HepG2 (cell line): ENCODE results near the gene C9orf78. TPM values are rescaled to one million over a fixed set of nuclear protein-coding genes. Genes with fewer than 3 reads are reported as not detected.

ENCODE experiments used
- ATAC-seq: fragments of 200-7000 bp; cut with Tn5 transposase; 3 replicates; pipeline ENCODE4 v1.9.1; 2020; ENCODE audit warnings: mild to moderate bottlenecking, moderate library complexity
- BruUV-seq: library from RNA; stranded (reverse); fragments of 400-500 nt; replicated peaks from 2 replicates; lab custom pipeline; 2021; lab: Mats Ljungman, UMichigan
- CTCF ChIA-PET: fragments of 300-600 bp; formaldehyde crosslinking; extraction: SDS; loops from one replicate; lab custom pipeline; 2021; ENCODE audit warnings: low total read pairs, inconsistent platforms, low intra/inter-chr PET ratio; lab: Yijun Ruan, JAX
- POLR2A ChIA-PET: fragments of 350-600 bp; sonication (Branson Sonifier 250); formaldehyde crosslinking; loops from one replicate; lab custom pipeline; 2020; ENCODE audit warnings: antibody characterized with exemption, inconsistent platforms; lab: Yijun Ruan, JAX
- DNase-seq: peaks from one replicate; pipeline ENCODE4 v3.0.0-alpha.2; 2015; ENCODE audit warnings: low spot score
- FAIRE-seq: peaks from 3 replicates; lab custom pipeline; 2011; peaks lifted over from hg19 to GRCh38; lab: Jason Lieb, UNC
- H2AFZ ChIP-seq: one replicate; pipeline ENCODE4 v1.6.1; 2011; ENCODE audit warnings: low read length, inconsistent platforms
- H3K27ac ChIP-seq: fragments of 300-600 bp; 3 replicates; pipeline ENCODE4 v1.8.0; 2011; ENCODE audit warnings: mixed run types, mild to moderate bottlenecking, mixed read lengths, low read length, inconsistent platforms; ENCODE audit not compliant: insufficient read depth; ENCODE audit errors: extremely low read length
- H3K27me3 ChIP-seq, 2 experiments: fragments of 200-600 bp in 1 of 2; 2 replicates in 1 of 2; 3 replicates in 1 of 2; pipeline versions ENCODE4 v1.6.0 to v1.8.0; 2011; ENCODE audit warnings: low read length in 2 of 2, mild to moderate bottlenecking in 2 of 2, moderate library complexity in 2 of 2, inconsistent platforms in 1 of 2; ENCODE audit not compliant: insufficient read depth in 2 of 2, control insufficient read depth in 1 of 2
- H3K36me3 ChIP-seq, 2 experiments: fragments of 200-600 bp in 1 of 2; replicated peaks in 1 of 2; 2 replicates in 1 of 2; 3 replicates in 1 of 2; pipeline versions ENCODE4 v1.5.1 to v1.8.0; 2011; ENCODE audit warnings: low read length in 2 of 2, inconsistent platforms in 1 of 2; ENCODE audit not compliant: insufficient read depth in 2 of 2, control insufficient read depth in 1 of 2
- H3K4me1 ChIP-seq: 2 replicates; pipeline ENCODE4 v1.5.1; 2012; ENCODE audit warnings: low read length, inconsistent platforms; ENCODE audit not compliant: insufficient read depth
- H3K4me2 ChIP-seq: 2 replicates; pipeline ENCODE4 v1.6.0; 2011; ENCODE audit warnings: low read depth, low read length, inconsistent platforms
- H3K4me3 ChIP-seq, 3 experiments: fragments of 200-600 bp in 1 of 3; sonication (generic), shearing (Covaris generic) in 1 of 3; replicated peaks in 1 of 3; 2 replicates each; pipeline ENCODE4 v1.5.1; 2011 to 2016; ENCODE audit warnings: low read length in 3 of 3, inconsistent platforms in 2 of 3, low read depth in 2 of 3, mild to moderate bottlenecking in 2 of 3, control low read depth in 1 of 3, mixed read lengths in 1 of 3; ENCODE audit not compliant: insufficient read depth in 1 of 3
- H3K79me2 ChIP-seq: one replicate; pipeline ENCODE4 v1.6.1; 2011; ENCODE audit warnings: low read length, inconsistent platforms; ENCODE audit not compliant: insufficient read depth
- H3K9ac ChIP-seq: 2 replicates; pipeline ENCODE4 v1.6.0; 2011; ENCODE audit warnings: mild to moderate bottlenecking, low read depth, low read length, inconsistent platforms; ENCODE audit not compliant: insufficient read depth
- H3K9me3 ChIP-seq: 2 replicates; pipeline ENCODE4 v1.5.1; 2012; ENCODE audit warnings: mild to moderate bottlenecking, low read length
- H4K20me1 ChIP-seq: 2 replicates; pipeline ENCODE4 v1.6.0; 2011; ENCODE audit warnings: inconsistent platforms, mild to moderate bottlenecking, low read length, moderate library complexity; ENCODE audit not compliant: insufficient read depth
- ETV6 ChIP-seq: sonication (generic); formaldehyde crosslinking; conservative IDR thresholded peaks from 2 replicates; pipeline ENCODE4 v1.4.0; 2020; ENCODE audit warnings: missing genetic modification reagents
- GLI4 ChIP-seq: sonication (generic); formaldehyde crosslinking; IDR thresholded peaks from 2 replicates; pipeline ENCODE4 v1.5.1; 2020; ENCODE audit warnings: missing genetic modification reagents, mild to moderate bottlenecking, moderate library complexity, borderline replicate concordance
- PAWR ChIP-seq: sonication (generic); formaldehyde crosslinking; IDR thresholded peaks from 2 replicates; pipeline ENCODE4 v1.4.0; 2020; ENCODE audit warnings: missing genetic modification reagents, mild to moderate bottlenecking, borderline replicate concordance
- SCMH1 ChIP-seq: sonication (generic); formaldehyde crosslinking; IDR thresholded peaks from 2 replicates; pipeline ENCODE4 v1.9.0; 2021; ENCODE audit warnings: missing genetic modification reagents, mild to moderate bottlenecking, borderline replicate concordance
- ZFP36L1 ChIP-seq: sonication (generic); formaldehyde crosslinking; IDR thresholded peaks from 2 replicates; pipeline ENCODE4 v1.8.0; 2022; ENCODE audit warnings: mild to moderate bottlenecking, missing genetic modification reagents, moderate library complexity
- ZNF292 ChIP-seq: sonication (generic); formaldehyde crosslinking; IDR thresholded peaks from 2 replicates; pipeline ENCODE4 v1.8.1; 2022; ENCODE audit warnings: mild to moderate bottlenecking, low read depth, missing genetic modification reagents, borderline replicate concordance
- ZNF350 ChIP-seq: sonication (generic); formaldehyde crosslinking; IDR thresholded peaks from 2 replicates; pipeline ENCODE4 v1.4.0; 2020; ENCODE audit warnings: mild to moderate bottlenecking, low read depth, missing genetic modification reagents, borderline replicate concordance
- ZNF503 ChIP-seq: sonication (generic); formaldehyde crosslinking; IDR thresholded peaks from 2 replicates; pipeline ENCODE4 v1.4.0; 2020; ENCODE audit warnings: missing genetic modification reagents
- WGBS: methylation state at CpG from one replicate; pipeline ENCODE4 v1.1.6; 2017; ENCODE audit warnings: low lambda C conversion rate; 5-methylcytosine and 5-hydroxymethylcytosine counted together
- in situ Hi-C: cut with HindIII; loops from 2 replicates; pipeline ENCODE4 v1.10.0; 2017; ENCODE audit warnings: low pct_unique_long_range_greater_than_20kb; ENCODE audit not compliant: extremely low pct_ligation_motif_present
- intact Hi-C: fragments of 100-400 bp; cut with micrococcal nuclease; formaldehyde crosslinking; loops from one replicate; pipeline ENCODE4 v1.10.0; 2022; ENCODE audit not compliant: unreplicated experiment
- polyA plus RNA-seq, 8 experiments: library from polyadenylated mRNA; depleted of rRNA in 3 of 8; stranded (reverse) in 7 of 8; unstranded in 1 of 8; fragments of >200 nt; fragmentation: Illumina TruSeq in 4 of 8; extraction: Trizol in 4 of 8; gene quantifications; 2 replicates each; pipeline versions ENCODE4 v1.2.1 to v1.2.3, GENCODE V29; 2011 to 2016; ENCODE audit warnings: low read depth in 4 of 8, missing spikeins in 1 of 8, mixed read lengths in 1 of 8; ENCODE audit not compliant: insufficient read depth in 1 of 8
- total RNA-seq, 5 experiments: library from RNA; depleted of rRNA; stranded (reverse); fragments of >200 nt; fragmentation: Illumina TruSeq; extraction: Trizol; gene quantifications; 2 replicates each; pipeline ENCODE4 v1.2.3, GENCODE V29; 2016; ENCODE audit warnings: low read depth in 1 of 5
- TF ChIP-seq, protein P1 (sequence below): sonication (generic); formaldehyde crosslinking; IDR thresholded peaks from 2 replicates; pipeline ENCODE4 v1.8.1; 2023; ENCODE audit warnings: mild to moderate bottlenecking, missing genetic modification reagents, borderline replicate concordance

Gene C9orf78
- total and polyA plus RNA-seq, 2 of the 13 experiments (the other 11 are each of a cell fraction or from before 2014, with no cell fraction given), result 18.4 to 35.5 TPM

- H3K4me2 ChIP-seq, result no peak overlapping the region
- POLR2A ChIA-PET, result no interaction called here
- DNase-seq, result no peak
- no TSS peak for BruUV-seq
- WGBS, result 88% methylated on average over 1 of the region's 1 CpG
- no peak overlapping the region for H3K9ac ChIP-seq
- peaks cover 9% of the 10 kb centered on the region for H3K79me2 ChIP-seq
- peaks cover 19% of the 10 kb centered on the region for H3K4me1 ChIP-seq
- no peaks in the 10 kb centered on the region for H3K9me3 ChIP-seq
- no peak for TF ChIP-seq ZNF350 (CRISPR knock-in tag)
- no peak for TF ChIP-seq PAWR (CRISPR knock-in tag)
- TF ChIP-seq ZFP36L1 (CRISPR knock-in tag), result no peak
- no peak for TF ChIP-seq ETV6 (CRISPR knock-in tag)
- no peak for TF ChIP-seq ZNF292
- TF ChIP-seq ZNF503 (CRISPR knock-in tag), result no peak
- TF ChIP-seq, protein P1, sequence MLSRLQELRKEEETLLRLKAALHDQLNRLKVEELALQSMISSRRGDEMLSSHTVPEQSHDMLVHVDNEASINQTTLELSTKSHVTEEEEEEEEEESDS, result no peak
- no peak for TF ChIP-seq SCMH1
- no peak for TF ChIP-seq GLI4
- TF ChIP-seq, all 625 proteins: peak for 0
- Histone ChIP-seq H3K27ac (no peak overlapping the region), H3K27me3 (no peaks in the 10 kb centered on the region; a peak in 1 of 5 replicates), H4K20me1 (no peaks in the 10 kb centered on the region), H2AFZ (no peak overlapping the region), H3K36me3 (peaks cover 6 to 25% of the 10 kb centered on the region in 2 experiments; a peak in 4 of 5 replicates), H3K4me3 (no peak overlapping the region)
- no peak for ATAC-seq
- in situ Hi-C loops (no loop called here), intact Hi-C loops (no loop called here)
- CTCF ChIA-PET, result no interaction called here
- no peak for FAIRE-seq
These were observed 2.1 kb downstream of the C9orf78 start for GRCh38 chr9:129832982-129833381.
